ENCODE measurements around the gene GLA.

GLA gene

DNA sequence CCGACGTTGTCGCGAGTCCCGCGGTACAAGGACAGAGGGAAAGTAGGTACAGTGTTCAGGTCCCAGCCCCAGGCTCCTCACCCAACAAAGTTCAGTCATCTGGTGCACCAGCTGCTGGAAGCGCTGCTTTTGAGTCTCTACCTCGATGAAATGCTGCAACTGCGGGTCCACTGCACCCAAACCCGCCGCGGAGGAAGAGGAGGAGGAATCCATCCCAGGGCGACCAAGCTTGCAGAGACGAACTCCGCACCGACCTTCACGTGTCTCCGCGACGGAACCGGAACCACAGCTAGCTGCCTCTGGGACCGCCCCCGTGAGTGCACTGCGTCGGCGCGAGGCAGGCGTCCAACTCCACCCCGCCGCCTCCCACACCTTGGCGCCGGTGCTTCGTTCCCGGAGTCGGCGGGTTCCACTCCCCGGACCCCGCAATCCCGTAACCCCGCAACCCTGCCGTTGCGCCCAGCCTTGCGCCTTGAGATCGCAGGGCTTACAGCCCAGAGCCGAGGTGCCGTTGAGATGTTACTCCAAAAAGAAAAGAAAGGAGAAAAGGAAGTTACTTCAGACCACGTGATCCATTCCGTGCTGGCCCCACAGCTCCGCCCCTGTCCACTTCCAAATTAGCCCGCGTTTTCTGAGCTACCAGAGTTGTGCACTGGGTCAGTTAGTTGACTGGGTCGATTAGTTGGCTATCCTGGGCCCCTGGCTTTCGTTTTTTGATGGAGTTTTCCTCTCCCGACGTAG, 59.1 kb downstream of the GLA start, which contains the start of gene TIMM8A:
Gene TIMM8A, minus strand, starts transcription at position 291 of the 741 bp plus-strand sequence. Its CDS starts 78 bp downstream, at position 213.
- DNase-seq, result peak; percentile 86

DNA sequence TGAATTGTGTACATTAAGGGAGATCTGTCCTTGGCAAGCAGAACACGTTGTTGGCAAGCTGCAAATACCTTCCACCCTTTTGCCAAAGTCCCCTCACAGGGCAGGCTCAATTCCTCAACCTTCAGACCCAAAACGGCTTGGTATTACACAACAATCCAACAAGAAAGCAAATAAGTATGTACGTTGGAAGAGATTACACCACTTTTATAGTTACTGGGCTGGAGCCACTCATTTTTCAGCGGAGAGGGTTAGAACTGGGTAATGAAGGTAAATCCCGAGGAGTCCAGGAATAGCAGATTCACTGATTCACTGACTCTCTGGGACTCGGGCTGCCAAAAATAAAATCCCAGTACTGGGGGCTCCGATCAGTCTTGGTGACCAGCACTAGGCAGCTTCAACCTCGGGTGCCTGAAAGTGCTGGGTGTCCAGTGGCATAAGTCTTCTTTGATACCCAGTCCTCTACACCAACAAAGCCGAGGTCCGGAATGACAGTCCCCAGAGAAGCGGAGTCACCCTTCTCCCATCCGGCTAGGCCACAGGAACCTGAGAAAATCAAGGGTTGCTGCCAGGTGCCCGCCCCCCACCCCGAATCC, 59.8 kb downstream of the GLA start:
- DNase-seq, result no peak
